Stimulated activated memory B cell treated with anti-CD40 and anti-IgM and Interleukin-4, amounts not matched to agents 10 μg/mL and 1 μg/mL and 100 μg/mL, for 72 hours (primary cell): ENCODE results near the gene RBFOX2.
"Not testable (repeated sequence)": the region's sequence is repeated elsewhere in the genome, so short reads cannot be mapped to it uniquely, and the experiment has no call there.

Experiments used
- ATAC-seq: fragments of 150-1000 bp; cut with Tn5 transposase; 2 replicates; pipeline ENCODE4 v1.10.0; 2021
- H3K27ac Mint-ChIP-seq: one replicate; pipeline ENCODE4 v1.8.0; 2022; ENCODE audit warnings: mild to moderate bottlenecking, mixed read lengths
- H3K27me3 Mint-ChIP-seq: one replicate; pipeline ENCODE4 v1.8.0; 2022; ENCODE audit warnings: mixed read lengths
- H3K36me3 Mint-ChIP-seq: one replicate; pipeline ENCODE4 v1.8.0; 2022; ENCODE audit warnings: mixed read lengths
- H3K4me1 Mint-ChIP-seq: one replicate; pipeline ENCODE4 v1.8.0; 2022; ENCODE audit warnings: mixed read lengths
- H3K4me3 Mint-ChIP-seq: one replicate; pipeline ENCODE4 v1.8.0; 2022; ENCODE audit warnings: mild to moderate bottlenecking, moderate library complexity, mixed read lengths
- H3K9me3 Mint-ChIP-seq: one replicate; pipeline ENCODE4 v1.8.0; 2022; ENCODE audit warnings: mixed read lengths

RBFOX2 gene

DNA sequence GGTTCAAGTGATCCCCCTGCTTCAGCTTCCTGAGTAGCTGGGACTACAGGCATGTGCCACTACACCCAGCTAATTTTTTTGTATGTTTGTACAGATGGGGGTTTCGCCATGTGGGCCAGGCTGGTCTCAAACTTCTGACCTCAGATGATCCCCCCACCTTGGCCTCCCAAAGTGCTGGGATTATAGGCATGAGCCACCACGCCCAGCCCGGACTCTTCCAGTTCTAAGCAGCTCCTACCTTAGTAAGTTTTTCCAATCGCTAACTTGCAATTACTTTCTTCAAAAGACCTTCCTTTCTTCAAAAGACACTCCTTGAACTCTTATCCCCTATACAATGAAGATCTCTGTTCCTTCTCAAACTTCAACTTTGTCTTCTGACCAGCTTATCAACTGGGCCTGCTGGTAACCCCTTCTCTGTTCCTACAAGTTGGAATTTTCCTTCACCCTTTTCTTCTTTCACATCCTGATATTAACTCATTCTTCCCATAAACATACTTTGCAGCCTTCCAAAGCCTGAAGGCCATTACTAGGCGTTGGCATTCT lies 25.8 kb downstream of the RBFOX2 start:
- Mint-ChIP-seq H3K4me3 (no peak overlapping the region), H3K27ac (no peak overlapping the region), H3K9me3 (no peaks in the 10 kb centered on the region), H3K36me3 (no peaks in the 10 kb centered on the region), H3K27me3 (peaks cover 58% of the 10 kb centered on the region), H3K4me1 (no peaks in the 10 kb centered on the region)
- no peak for ATAC-seq

DNA sequence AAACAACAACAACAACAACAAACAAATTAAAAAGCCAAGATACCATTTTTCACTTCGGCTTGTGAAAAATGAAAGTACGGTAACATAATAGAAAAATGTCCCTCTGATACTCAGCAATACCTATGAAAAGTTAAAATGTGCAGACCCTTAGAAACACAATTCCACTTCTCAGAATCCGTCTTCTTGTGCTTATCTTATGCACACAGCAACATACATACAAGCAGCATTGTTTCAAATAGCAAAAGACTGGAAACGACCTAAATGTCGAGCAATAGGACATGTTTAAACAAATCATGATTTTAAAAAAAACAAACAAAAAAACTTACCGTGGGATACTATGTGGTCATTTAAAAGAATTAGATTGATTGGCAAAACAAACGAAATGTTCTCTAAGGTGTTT lies 26.5 kb downstream of the RBFOX2 start:
- peaks cover 58% of the 10 kb centered on the region for H3K27me3 Mint-ChIP-seq
- no peaks in the 10 kb centered on the region for H3K4me1 Mint-ChIP-seq
- H3K9me3 Mint-ChIP-seq = no peaks in the 10 kb centered on the region
- H3K27ac Mint-ChIP-seq = no peak overlapping the region
- ATAC-seq = no peak
- H3K36me3 Mint-ChIP-seq = no peaks in the 10 kb centered on the region
- no peak overlapping the region for H3K4me3 Mint-ChIP-seq

DNA sequence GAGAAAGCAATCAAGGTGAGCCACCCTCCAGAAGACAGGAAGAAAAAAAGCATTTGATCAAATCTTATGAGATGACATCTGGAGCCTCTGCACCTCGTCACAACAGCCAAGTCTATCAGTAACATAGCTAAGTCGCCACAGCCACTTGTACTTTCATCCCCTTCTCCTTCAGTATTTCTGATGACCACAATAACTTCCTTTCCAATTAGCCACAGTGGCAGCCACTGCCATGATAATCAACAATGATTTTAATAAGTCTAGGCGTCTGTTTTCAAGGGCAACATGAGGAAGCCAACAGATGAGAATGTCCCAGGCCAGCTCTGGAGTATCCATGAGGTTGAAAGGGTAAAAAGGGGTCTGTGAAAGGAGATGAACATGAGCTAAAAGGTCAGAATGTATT lies 29.9 kb downstream of the RBFOX2 start:
- Mint-ChIP-seq H3K36me3 (no peaks in the 10 kb centered on the region), H3K4me3 (no peak overlapping the region), H3K27ac (no peak overlapping the region), H3K4me1 (no peaks in the 10 kb centered on the region), H3K27me3 (peaks cover 51% of the 10 kb centered on the region), H3K9me3 (no peaks in the 10 kb centered on the region)
- ATAC-seq = no peak

DNA sequence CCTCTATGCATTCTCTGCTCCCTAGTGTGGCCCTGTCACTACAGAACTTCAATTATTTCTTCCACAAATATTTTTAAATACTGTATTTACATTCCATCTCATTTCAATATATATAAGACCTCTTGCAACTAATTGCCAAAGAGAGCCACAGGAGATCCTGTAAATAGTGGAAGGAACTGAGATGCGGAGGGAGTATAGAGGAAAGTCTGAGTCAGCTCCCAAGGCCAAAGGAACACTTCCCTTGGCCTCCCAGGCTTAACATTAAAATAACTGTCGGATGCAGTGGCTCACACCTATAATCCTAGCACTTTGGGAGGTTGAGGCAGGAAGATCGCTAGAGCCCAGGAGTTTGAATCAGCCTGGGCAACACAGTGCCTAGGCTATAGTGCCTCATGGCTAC lies 31.2 kb downstream of the RBFOX2 start:
- H3K4me3 Mint-ChIP-seq = no peak overlapping the region
- H3K4me1 Mint-ChIP-seq = no peaks in the 10 kb centered on the region
- ATAC-seq = no peak
- H3K27ac Mint-ChIP-seq = no peak overlapping the region
- H3K27me3 Mint-ChIP-seq = peaks cover 48% of the 10 kb centered on the region
- no peaks in the 10 kb centered on the region for H3K36me3 Mint-ChIP-seq
- H3K9me3 Mint-ChIP-seq = no peaks in the 10 kb centered on the region

DNA sequence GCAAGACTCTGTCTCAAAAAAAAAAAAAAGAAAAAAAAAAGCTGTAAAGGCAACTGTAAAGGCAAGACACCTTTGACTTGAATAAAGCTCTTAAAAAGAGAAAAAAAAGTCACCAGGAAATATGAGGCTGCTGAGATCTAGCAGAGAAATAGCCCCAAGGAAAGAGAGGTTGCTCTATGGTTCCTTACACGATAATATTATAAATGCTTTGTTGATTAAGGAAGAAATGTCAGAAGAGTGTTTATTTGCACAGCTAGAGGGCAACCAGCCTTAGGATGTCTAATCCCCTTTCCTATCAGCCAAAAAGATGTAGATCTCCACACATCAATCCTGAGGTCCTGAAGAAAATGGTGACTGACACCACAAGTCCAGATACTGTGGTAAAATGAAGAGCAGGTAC lies 32.0 kb downstream of the RBFOX2 start:
- Mint-ChIP-seq H3K4me3 (no peak overlapping the region), H3K36me3 (no peaks in the 10 kb centered on the region), H3K4me1 (no peaks in the 10 kb centered on the region), H3K9me3 (no peaks in the 10 kb centered on the region), H3K27ac (no peak overlapping the region), H3K27me3 (peaks cover 53% of the 10 kb centered on the region)
- ATAC-seq = no peak

DNA sequence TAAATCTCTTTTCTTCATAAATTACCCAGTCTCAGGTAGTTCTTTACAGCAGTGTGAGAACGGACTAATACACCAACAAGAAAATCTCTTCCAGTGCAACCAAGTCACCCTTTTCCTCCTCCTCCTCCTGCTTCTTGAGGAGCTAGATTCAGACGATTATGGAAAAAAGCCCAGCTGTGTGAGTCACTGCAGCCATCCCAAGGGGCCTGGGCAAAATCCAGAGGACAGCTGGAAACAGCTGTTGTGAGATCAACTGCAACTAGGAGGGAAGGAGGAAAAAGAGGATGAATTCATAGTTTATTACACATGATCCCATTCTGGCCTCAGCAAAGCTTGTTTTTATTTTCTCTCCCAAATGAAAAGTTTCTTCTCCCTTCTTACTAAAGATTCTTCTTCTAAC lies 32.9 kb downstream of the RBFOX2 start:
- no peak for ATAC-seq
- Mint-ChIP-seq H3K27me3 (peaks cover 50% of the 10 kb centered on the region), H3K27ac (no peak overlapping the region), H3K36me3 (no peaks in the 10 kb centered on the region), H3K4me1 (no peaks in the 10 kb centered on the region), H3K4me3 (no peak overlapping the region), H3K9me3 (no peaks in the 10 kb centered on the region)

DNA sequence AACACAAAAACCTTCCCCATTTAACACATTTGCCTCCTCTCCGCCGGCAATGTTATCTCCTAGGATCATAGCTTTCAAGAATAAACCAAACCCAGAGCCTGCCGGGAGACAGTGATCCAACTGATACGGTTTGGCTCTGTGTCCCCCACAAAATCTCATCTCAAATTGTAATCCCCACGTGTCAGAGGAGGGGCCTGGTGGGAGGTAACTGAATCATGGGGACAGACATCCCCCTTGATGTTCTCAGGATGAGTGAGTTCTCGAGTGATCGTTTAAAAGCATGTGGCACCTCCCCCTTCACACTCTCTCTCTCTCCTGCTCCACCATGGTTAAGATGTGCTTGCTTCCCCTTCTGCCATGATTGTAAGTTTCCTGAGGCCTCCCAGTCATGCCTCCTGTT lies 33.3 kb downstream of the RBFOX2 start:
- Mint-ChIP-seq H3K27ac (no peak overlapping the region), H3K9me3 (no peaks in the 10 kb centered on the region), H3K4me3 (no peak overlapping the region), H3K4me1 (no peaks in the 10 kb centered on the region), H3K36me3 (no peaks in the 10 kb centered on the region), H3K27me3 (peaks cover 45% of the 10 kb centered on the region)
- ATAC-seq = no peak

DNA sequence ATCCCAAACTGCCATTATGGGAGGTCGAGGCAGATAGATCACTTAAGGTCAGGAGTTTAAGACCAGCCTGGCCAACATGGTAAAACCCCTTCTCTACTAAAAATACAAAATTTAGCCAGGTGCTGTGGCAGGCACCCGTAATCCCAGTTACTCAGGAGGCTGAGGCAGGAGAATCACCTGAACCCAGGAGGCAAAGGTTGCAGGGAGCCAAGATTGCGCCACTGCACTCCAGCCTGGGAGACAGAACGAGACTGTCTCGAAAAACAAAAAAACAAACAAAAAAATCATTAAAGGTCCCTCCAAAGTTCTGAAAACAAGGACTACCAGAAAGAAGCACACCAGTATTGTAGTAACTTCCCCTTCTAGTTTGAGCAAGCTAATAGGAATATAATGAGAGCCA lies 34.9 kb downstream of the RBFOX2 start:
- H3K27me3 Mint-ChIP-seq = peaks cover 39% of the 10 kb centered on the region
- not testable (repeated sequence) for ATAC-seq, H3K27ac Mint-ChIP-seq, H3K4me3 Mint-ChIP-seq, H3K4me1 Mint-ChIP-seq, H3K9me3 Mint-ChIP-seq, H3K36me3 Mint-ChIP-seq

DNA sequence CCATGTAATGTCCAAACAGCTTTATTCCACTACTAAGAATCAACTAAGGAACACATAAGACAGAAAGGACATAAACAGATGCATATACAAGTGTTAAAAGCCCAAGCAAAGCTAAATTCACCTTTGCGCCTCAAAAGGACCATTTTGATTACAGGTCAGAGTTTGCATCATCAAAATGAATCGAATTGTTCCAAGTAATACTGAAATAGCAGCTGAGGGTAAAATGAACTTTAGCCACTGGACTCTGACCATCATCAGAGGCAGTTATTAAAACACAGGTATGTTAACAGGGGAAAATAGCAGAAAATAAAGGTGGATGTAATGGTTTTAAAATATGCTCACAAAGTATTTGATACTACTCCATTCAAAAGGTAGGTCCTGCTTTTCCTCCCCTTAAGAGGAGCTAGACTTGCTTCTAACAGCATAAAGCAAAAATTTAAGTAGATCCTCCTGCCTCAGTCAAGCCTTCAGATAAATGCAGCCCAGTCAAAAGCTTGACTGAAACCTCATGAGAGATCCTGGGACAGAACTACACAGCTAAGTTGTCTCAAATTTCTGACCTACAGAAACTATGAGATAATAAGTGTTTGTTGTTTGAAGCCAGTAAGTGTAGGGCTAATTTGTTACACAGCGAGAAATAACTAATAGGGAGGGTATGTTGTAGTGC lies 35.4 kb downstream of the RBFOX2 start:
- no peak overlapping the region for H3K4me3 Mint-ChIP-seq
- H3K27ac Mint-ChIP-seq = no peak overlapping the region
- no peaks in the 10 kb centered on the region for H3K9me3 Mint-ChIP-seq
- H3K36me3 Mint-ChIP-seq = no peaks in the 10 kb centered on the region
- ATAC-seq = no peak
- peaks cover 34% of the 10 kb centered on the region for H3K27me3 Mint-ChIP-seq
- H3K4me1 Mint-ChIP-seq = no peaks in the 10 kb centered on the region

DNA sequence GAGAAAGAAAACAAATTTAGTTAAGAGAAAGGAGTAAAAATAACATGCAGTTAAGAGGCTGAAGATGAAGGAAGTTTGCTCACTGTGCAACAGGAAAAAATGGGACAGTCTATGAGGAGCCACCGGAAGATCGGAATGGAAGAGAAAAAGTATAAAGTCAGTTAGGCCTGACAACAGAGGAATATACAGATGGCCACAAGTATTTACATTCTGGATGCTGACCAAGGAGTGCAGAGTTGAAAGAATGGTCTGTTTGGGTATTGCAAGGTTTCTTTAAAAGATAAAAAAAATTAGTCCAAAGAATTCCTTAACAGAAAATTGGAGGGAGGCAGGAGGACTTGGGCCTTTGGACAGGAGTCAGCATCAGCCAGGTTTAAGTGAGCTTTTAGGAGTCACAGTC lies 37.5 kb downstream of the RBFOX2 start:
- no peak for ATAC-seq
- Mint-ChIP-seq H3K4me1 (no peaks in the 10 kb centered on the region), H3K36me3 (no peaks in the 10 kb centered on the region), H3K27me3 (peaks cover 26% of the 10 kb centered on the region), H3K27ac (no peak overlapping the region), H3K4me3 (no peak overlapping the region), H3K9me3 (no peaks in the 10 kb centered on the region)

DNA sequence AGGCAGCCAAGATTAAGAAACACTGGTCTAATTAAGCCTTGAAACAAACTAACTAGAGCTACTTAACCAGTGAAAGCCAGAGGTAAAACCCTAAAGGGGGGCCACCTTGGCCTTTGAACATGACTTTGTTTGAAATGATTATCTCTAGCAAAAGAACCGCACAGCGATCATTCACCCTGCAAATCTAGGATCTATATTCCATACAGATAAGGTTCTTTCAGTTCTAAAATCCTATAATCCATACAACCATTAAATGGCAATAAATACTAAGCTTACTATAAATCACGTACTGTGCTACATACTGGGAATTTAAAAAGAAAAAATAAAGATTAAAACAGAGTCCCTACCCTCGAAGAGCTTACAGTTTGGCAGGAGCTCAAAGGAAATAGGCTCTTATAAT lies 40.6 kb downstream of the RBFOX2 start:
- no peak overlapping the region for H3K27ac Mint-ChIP-seq
- H3K36me3 Mint-ChIP-seq = no peaks in the 10 kb centered on the region
- no peaks in the 10 kb centered on the region for H3K4me1 Mint-ChIP-seq
- H3K4me3 Mint-ChIP-seq = no peak overlapping the region
- no peaks in the 10 kb centered on the region for H3K9me3 Mint-ChIP-seq
- peaks cover 38% of the 10 kb centered on the region for H3K27me3 Mint-ChIP-seq
- no peak for ATAC-seq

DNA sequence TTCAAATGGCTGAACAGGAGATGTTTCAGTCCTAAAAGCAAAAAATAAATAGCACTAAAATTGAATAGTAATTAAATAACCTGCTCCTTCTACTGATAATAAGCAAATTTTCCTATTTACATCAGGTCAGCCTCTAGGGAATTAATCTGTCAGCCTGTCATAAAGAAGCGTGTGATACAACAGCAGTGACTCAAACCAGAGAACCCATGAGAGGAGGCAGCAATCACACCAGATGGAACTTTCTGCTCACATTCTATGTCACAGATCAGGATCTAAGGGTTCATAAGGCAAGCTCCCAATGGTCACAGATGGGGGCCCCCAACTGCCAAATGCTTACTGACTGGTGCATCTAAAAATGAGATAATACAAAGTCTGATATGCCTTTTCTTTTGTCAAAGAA lies 41.1 kb downstream of the RBFOX2 start:
- H3K9me3 Mint-ChIP-seq = no peaks in the 10 kb centered on the region
- no peak overlapping the region for H3K4me3 Mint-ChIP-seq
- H3K36me3 Mint-ChIP-seq = no peaks in the 10 kb centered on the region
- no peak for ATAC-seq
- peaks cover 37% of the 10 kb centered on the region for H3K27me3 Mint-ChIP-seq
- no peak overlapping the region for H3K27ac Mint-ChIP-seq
- H3K4me1 Mint-ChIP-seq = no peaks in the 10 kb centered on the region

DNA sequence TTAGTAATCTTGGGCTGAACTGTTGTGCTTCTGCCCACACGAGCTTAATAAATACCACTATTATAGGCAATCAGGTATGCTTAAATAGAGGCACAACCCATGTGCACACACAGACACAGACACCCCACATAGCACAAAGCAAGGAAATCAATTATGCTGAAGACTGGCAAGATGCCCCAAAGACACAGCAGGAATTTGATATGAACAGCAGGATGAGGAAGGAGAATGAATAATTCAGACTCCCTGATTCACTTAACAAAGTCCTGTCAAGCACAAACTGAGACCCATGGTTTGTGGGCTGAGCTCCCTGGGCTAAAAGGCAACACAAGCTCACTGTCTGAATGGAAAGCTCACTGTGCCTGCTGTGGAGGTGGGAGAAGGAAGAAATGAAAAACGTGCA lies 42.5 kb downstream of the RBFOX2 start:
- no peak for ATAC-seq
- no peaks in the 10 kb centered on the region for H3K9me3 Mint-ChIP-seq
- H3K36me3 Mint-ChIP-seq = no peaks in the 10 kb centered on the region
- H3K4me1 Mint-ChIP-seq = no peaks in the 10 kb centered on the region
- H3K4me3 Mint-ChIP-seq = no peak overlapping the region
- peaks cover 37% of the 10 kb centered on the region for H3K27me3 Mint-ChIP-seq
- no peak overlapping the region for H3K27ac Mint-ChIP-seq

DNA sequence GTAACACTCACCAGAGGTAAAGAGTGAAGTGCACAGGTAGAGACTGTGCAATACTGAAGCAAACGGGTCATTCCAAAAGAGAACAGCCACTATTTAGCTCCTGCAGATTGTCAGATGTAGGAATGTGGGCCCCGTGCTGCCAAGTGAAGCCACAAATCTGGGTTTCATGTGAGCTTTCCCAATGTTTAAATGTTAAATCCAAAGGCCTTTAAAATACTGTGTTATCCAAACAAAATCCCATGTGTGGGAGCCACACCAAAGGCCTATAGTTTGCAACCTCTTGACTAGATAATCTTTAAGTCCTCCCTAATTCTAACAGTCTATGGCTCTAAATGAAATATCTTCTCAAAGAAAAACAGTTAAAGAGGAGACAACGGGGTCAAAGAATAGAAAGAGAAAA lies 43.3 kb downstream of the RBFOX2 start:
- Mint-ChIP-seq H3K36me3 (no peaks in the 10 kb centered on the region), H3K27ac (no peak overlapping the region), H3K4me1 (no peaks in the 10 kb centered on the region), H3K4me3 (no peak overlapping the region), H3K9me3 (no peaks in the 10 kb centered on the region), H3K27me3 (peaks cover 44% of the 10 kb centered on the region)
- no peak for ATAC-seq

DNA sequence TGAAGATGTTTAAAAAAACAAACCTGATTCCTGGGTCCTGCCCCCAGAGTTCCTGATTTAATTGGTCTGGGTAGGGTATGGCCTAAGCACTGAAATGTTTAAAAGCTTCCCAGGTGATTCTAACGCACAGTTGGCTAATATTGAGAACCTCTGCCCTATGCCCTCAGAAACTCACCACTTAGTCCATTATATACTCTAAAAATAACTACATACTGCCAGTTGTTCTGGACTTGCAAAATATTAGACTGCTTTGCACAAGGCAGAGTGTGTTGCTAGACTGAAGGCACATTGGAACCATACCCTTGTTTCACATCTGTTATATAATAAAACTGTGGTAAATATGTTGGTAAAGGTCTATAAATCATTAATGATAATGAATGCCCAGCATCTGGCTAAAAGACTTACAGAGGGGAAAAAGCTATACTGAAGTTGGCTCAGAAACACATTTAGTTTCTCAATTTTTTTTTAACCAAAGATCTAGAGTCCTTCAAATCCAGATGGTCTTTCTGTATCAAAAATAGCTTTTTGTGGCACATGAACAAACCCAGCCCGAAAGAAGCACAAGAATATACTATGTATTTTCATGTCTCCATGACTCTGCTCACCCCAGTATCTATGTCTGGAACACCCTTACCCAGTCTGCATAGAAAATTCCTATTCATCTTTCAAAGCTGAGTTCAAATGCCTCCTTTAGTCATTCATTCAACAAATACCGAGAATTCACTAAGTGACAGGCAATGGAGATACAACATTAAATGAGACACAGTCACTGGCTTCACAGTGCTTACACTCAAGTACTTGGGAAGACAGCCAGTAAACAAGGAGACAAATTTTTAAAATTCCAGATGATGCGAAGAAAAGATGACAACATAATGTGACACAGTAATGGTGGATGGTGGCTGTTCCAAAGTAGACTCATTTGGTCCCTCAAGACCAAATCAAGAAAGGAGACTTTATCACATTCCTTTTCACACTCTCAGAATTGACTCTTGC lies 44.1 kb downstream of the RBFOX2 start:
- Mint-ChIP-seq H3K27me3 (peaks cover 51% of the 10 kb centered on the region), H3K4me1 (no peaks in the 10 kb centered on the region), H3K27ac (no peak overlapping the region), H3K9me3 (no peaks in the 10 kb centered on the region), H3K36me3 (no peaks in the 10 kb centered on the region), H3K4me3 (no peak overlapping the region)
- no peak for ATAC-seq

DNA sequence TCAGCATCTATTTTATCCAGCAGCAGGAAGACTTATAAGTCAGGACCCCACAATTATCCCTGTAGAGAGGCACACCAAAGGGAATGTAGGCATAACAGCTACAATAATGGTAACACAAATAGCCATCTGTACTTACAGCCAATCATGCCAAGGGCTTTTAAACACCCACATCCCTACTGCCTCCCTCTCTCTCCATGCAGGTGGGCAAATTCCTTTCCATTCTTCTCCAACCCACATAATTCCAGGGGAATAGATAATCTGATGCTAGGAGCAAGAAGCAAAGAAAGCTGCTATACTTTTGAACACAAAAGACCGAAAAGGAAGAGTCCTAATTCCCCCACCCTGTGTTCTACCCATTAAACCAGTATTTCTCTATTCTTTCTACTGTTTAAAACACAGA lies 46.7 kb downstream of the RBFOX2 start:
- Mint-ChIP-seq H3K27ac (no peak overlapping the region), H3K27me3 (peaks cover 64% of the 10 kb centered on the region), H3K36me3 (no peaks in the 10 kb centered on the region), H3K4me1 (no peaks in the 10 kb centered on the region), H3K9me3 (no peaks in the 10 kb centered on the region), H3K4me3 (no peak overlapping the region)
- no peak for ATAC-seq
